Left hindlimb (tissue), 1 donor: Measurements from ENCODE around the gene SLAIN1.

Experiments
- DNase-seq: peaks from one replicate; pipeline ENCODE4 v3.0.0-alpha.2; 2018

Gene SLAIN1

GRCh38 chr13:77715233-77715891 lies 17.9 kb downstream of the SLAIN1 start:
- DNase-seq: no peak

DNA sequence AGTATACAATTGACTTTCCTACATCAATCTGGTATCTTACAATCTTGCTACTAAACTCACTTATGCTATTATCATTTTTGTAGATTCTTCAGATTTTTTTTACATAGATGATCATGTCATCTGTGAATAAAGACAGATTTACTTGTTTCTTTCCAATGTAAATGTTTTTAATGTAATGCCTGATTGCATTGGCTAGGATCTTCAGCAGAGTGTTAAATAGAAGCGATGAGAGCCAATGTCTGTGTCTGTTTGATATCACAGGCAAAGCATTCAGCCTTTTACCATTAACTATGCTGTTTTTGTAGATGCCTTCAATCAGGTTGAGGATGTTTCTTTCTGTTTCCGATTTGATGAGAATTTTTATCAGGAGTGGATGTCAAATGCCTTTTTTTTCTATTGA lies 19.2 kb downstream of the SLAIN1 start:
- DNase-seq: no peak

DNA sequence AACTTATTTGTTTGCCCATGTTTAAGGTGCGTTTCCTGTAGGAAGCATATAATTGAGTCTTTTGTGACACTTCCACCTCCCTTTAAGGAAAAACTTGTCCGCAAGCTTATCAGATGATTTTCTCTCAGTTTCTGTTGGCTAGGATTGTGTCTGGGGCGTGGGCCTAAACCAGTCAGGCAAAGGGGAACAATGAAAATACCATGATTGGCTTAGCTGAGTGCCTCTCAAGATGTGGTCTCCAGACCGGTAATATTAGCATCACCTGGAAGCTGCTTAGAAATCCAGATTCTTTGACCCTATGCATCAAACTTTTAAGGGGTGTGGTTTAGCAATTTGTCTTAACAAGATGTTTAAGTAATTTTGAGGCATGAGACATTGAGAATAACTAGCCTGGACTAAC lies 20.0 kb downstream of the SLAIN1 start:
- DNase-seq: no peak

- DNase-seq: no peak
Measured at GRCh38 chr13:77719128-77719527, 21.6 kb downstream of the SLAIN1 start.

GRCh38 chr13:77720988-77721387 lies 23.5 kb downstream of the SLAIN1 start:
- no peak for DNase-seq

DNA sequence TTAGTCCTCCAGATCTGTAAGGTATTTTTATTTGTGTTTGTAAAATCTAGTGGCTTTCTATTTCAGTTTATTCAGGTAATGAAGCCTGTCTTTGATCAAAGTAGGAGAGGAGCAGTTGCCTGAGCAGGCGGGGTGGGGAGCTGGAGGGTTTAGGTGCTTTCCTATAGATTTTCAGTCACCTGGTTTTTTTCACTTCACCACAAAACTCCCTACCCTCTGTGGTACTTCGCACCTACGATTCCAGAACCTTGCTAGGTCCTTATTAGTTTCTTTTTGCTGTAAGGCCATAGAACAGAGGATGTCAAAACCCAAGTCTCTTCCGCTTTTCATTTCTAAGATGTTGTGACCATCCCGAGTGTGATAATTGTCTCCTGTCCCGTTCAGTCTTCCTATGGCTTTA lies 26.6 kb downstream of the SLAIN1 start:
- no peak for DNase-seq

- DNase-seq: no peak
Measured at GRCh38 chr13:77725071-77725470, 27.6 kb downstream of the SLAIN1 start.

DNA sequence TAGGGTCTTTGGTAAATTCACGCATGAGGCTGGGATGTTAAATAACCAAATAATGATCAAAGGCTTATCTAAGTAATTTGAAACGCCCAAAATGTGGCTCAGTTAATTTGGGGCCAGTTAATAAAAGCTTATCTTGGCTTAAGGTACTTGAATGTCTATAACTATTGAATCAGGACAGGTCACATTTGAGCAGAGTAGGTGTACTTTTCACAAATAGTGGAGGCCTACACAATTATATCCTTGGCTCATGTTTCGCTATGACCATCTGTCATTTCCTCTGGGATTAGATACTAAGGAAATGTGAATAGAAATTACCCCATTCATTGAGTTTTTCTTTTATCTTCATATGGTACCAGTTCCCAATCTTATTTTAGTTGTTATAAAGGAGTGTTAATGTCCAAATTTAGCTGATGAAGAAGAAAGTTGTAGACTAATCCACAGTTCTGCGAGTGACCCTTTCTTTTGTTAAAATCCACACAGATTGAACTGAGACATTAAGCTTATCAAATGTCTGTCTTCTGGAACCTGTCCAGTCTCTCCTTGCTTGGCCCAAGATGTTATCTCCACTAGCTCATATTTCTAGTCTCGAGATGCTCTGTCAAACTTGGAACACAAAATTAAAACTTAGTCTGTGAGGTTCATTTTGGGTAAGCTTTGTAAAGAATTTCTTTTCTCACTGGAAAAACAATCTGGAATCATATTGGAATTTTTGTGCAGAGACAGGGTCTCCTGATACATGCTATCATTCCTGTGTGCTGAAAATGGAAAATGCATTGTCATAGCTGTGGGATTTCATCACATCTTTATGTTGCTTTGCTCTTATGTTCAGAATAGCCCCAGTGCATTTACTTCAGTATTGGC lies 31.0 kb downstream of the SLAIN1 start:
- no peak for DNase-seq

GRCh38 chr13:77729502-77730221 lies 32.2 kb downstream of the SLAIN1 start:
- DNase-seq: no peak

- no peak for DNase-seq
Measured at GRCh38 chr13:77730572-77730971, 33.1 kb downstream of the SLAIN1 start.

DNA sequence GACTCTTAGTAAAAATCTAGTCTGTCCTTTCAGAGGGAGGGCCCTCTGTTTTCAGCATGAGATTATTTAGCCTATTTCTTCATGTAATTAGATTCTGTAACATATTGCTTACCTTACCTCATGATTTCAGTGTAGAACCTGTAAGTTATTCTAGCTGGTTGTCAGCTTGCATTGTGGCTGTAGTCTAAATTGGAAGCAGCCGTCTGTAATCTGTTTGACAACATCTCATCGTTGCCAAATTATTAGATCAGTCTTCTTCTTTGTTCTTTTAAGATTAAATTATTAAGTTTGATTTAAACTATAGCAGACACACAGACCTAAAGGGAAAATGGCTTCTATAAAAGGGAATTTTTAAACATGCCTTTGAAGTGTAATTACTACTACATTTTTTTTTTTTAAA lies 34.8 kb downstream of the SLAIN1 start:
- no peak for DNase-seq

DNA sequence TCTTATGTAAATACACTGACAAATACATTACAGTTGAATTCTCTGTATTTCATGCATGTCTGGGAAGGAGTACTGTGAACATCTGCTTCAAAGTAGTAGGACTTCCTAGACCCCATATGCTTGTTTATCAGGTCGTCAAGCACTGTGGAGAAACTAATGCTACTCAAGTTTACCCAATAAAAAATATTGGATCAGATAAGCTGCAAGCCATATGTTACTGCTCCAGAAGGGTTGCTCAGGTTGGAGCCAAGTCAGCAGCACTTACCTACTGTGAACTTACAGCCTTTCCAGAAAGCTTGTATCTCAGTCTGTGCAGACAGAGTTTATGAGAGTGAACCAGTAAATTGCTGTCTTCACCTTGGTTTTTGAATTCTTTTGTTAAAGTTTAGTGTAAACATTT lies 36.2 kb downstream of the SLAIN1 start:
- no peak for DNase-seq

GRCh38 chr13:77737583-77738200 lies 40.2 kb downstream of the SLAIN1 start:
- no peak for DNase-seq

- DNase-seq: no peak
Measured at GRCh38 chr13:77740097-77740735, 42.7 kb downstream of the SLAIN1 start.

GRCh38 chr13:77740931-77741596 lies 43.6 kb downstream of the SLAIN1 start:
- no peak for DNase-seq

GRCh38 chr13:77741597-77741972 lies 44.1 kb downstream of the SLAIN1 start:
- no peak for DNase-seq

DNA sequence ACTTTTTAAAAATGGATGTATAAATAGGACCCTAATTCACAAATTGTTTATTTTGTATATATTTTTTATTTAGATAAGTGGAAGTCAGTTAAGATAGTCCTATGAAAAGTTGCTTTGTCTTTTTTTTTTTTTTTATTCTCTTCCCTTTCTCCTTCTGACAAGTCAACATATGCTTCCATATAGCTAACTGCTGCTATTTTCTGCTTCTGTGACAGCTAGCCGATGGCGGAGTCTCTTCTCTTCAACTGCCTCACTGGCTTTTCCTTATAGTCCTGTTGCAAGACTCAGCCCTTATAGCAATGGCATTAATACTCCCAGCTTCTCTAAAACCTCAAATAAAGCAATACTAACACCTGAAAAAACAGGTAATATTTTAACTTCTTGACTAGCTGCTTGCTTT lies 45.3 kb downstream of the SLAIN1 start:
- DNase-seq: no peak

GRCh38 chr13:77745784-77746183 lies 48.3 kb downstream of the SLAIN1 start:
- no peak for DNase-seq

- DNase-seq: no peak
Measured at GRCh38 chr13:77749344-77749880, 51.9 kb downstream of the SLAIN1 start.

DNA sequence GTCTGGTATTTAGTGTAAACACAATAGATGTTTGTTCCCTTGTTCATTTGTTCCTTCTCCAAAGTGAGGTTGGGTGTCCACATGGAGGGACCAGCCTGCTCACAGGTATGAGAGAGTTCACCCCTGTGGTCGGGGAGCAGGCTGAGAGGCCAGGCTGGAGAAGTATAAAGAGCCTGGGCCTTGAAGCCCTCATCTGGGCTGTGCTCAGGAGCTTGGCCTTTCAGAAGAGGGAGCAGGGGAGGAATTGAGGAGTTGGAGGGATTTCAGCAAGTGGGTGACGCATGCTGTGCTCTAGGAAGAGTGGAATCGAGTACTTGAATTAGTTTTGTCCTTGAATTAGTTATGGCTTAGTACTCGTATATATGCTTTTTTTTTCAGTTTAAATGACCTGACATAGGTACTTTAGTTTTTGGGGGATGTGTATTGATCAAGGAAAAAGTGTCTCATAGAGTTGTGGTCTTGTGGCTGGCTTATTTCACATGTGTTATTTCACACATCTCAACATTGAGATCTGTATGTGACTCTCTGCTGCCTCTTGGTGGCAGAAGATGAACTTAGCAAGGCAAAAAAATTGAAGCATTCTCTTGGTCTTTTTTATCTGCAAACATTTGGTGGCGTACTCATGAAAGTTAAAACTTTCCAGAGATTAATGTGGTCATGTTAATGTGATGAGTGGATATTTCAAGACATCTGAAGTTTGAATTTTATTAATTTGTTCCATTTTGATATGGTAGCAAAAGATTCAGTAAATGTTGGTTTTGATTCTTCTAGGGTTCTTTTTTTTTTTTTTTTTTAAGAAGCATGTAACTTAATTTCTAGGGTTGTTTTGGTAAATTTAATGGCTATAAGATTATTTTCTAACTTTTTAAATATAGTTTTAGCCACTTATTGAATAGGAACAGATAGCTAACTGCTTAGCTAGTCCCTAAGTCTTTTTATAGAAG lies 54.3 kb downstream of the SLAIN1 start:
- no peak for DNase-seq
